Uterus (tissue), 4 donors: ENCODE data around the gene STBD1. TPM values are rescaled to one million over a fixed set of nuclear protein-coding genes. Genes with fewer than 3 reads are reported as not detected.

Experiments
- DNase-seq, 2 donors: peaks; one replicate each; pipeline ENCODE4 v3.0.0-alpha.2; 2019 to 2020
- H3K27ac ChIP-seq, 2 donors: fragments of 200-600 bp; sonication (generic); 1 replicate in 1 of 2; 2 replicates in 1 of 2; pipeline ENCODE4 v1.5.1; 2016 to 2018
- H3K27me3 ChIP-seq, 2 donors: fragments of 200-600 bp; sonication (generic); one replicate each; pipeline ENCODE4 v1.5.1; 2018 to 2019; ENCODE audit warnings: control low read depth in 1 of 2
- H3K36me3 ChIP-seq, 2 donors: fragments of 200-600 bp; sonication (generic); one replicate each; pipeline ENCODE4 v1.5.1; 2019; ENCODE audit warnings: control low read depth in 1 of 2
- H3K4me1 ChIP-seq, 2 donors: fragments of 200-600 bp; sonication (generic); one replicate each; pipeline ENCODE4 v1.5.1; 2018 to 2019; ENCODE audit warnings: control low read depth in 1 of 2
- H3K4me3 ChIP-seq, 2 donors: fragments of 200-600 bp; sonication (generic); 1 replicate in 1 of 2; 2 replicates in 1 of 2; pipeline ENCODE4 v1.5.1; 2018 to 2019; ENCODE audit warnings: mild to moderate bottlenecking in 1 of 2
- H3K9me3 ChIP-seq, 2 donors: fragments of 200-600 bp; sonication (generic); one replicate each; pipeline ENCODE4 v1.5.1; 2019; ENCODE audit warnings: control low read depth in 1 of 2
- POLR2A ChIP-seq, 2 donors: fragments of 450-650 bp; IDR thresholded peaks; one replicate each; pipeline ENCODE4 v1.6.1; 2016; ENCODE audit warnings: antibody characterized with exemption in 2 of 2, mild to moderate bottlenecking in 1 of 2, moderate library complexity in 1 of 2
- intact Hi-C: fragments of 100-400 bp; cut with DNase I; formaldehyde crosslinking; loops from one replicate; pipeline ENCODE4 v1.15.1; 2023; ENCODE audit warnings: low total_unique reads
- total RNA-seq, 4 donors: library from RNA; depleted of rRNA in 3 of 4; stranded (reverse); fragments of >200 nt in 3 of 4; gene quantifications; one replicate each; pipeline versions ENCODE4 v1.1.0 to v1.2.4, GENCODE V29; 2014 to 2023
- TF ChIP-seq, protein P1 (sequence below), 4 experiments: fragments of 200-600 bp in 2 of 4; fragments of 450-650 bp in 2 of 4; sonication (generic) in 2 of 4; IDR thresholded peaks; one replicate each; pipeline ENCODE4 v1.5.1; 2016 to 2019; ENCODE audit warnings: antibody characterized with exemption in 4 of 4, mild to moderate bottlenecking in 2 of 4, moderate library complexity in 1 of 4
- donor health status: DM: yes; HTN: yes; CAD: no.

The STBD1 gene
- total RNA-seq, 4 donors from 2014 or later = 0.59 to 5.5 (median 2.2) TPM

- Histone ChIP-seq H3K36me3 (no peaks in the 10 kb centered on the region), H3K4me3 (no peak overlapping the region), H3K4me1 (no peaks in the 10 kb centered on the region), H3K27ac (no peak overlapping the region), H3K27me3 (no peaks in the 10 kb centered on the region), H3K9me3 (no peaks in the 10 kb centered on the region)
- no peak for DNase-seq
- TF ChIP-seq, protein P1, sequence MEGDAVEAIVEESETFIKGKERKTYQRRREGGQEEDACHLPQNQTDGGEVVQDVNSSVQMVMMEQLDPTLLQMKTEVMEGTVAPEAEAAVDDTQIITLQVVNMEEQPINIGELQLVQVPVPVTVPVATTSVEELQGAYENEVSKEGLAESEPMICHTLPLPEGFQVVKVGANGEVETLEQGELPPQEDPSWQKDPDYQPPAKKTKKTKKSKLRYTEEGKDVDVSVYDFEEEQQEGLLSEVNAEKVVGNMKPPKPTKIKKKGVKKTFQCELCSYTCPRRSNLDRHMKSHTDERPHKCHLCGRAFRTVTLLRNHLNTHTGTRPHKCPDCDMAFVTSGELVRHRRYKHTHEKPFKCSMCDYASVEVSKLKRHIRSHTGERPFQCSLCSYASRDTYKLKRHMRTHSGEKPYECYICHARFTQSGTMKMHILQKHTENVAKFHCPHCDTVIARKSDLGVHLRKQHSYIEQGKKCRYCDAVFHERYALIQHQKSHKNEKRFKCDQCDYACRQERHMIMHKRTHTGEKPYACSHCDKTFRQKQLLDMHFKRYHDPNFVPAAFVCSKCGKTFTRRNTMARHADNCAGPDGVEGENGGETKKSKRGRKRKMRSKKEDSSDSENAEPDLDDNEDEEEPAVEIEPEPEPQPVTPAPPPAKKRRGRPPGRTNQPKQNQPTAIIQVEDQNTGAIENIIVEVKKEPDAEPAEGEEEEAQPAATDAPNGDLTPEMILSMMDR (IDR thresholded peaks at IDR 0.05) = no peak
- TF ChIP-seq POLR2A (IDR thresholded peaks at IDR 0.05) = no peak
- intact Hi-C loops = no loop called here
Observed at GRCh38 chr4:76272582-76272981, 34.0 kb upstream of the STBD1 start.

DNA sequence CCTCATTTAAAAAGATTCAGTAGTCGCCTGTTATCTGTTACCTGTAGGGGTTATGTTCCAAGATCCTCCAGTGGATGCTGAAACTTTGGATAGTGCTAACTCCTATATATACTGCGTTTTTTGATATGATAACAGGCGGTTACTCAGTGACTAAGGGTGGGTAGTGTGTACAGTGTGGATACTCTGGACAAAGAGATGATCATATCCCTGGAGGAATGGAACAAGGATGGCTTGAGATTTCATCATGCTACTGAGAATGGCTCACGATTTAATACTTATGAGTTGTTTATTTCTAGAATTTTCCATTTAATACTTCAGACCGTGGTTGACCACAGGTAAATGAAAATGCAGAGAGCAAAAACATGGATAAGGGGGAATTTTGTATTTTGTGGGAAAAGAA lies 33.5 kb upstream of the STBD1 start:
- Histone ChIP-seq H3K4me1 (no peaks in the 10 kb centered on the region), H3K9me3 (no peaks in the 10 kb centered on the region), H3K36me3 (no peaks in the 10 kb centered on the region), H3K27ac (no peak overlapping the region), H3K4me3 (no peak overlapping the region), H3K27me3 (no peaks in the 10 kb centered on the region)
- DNase-seq = no peak
- intact Hi-C loops = no loop called here
- TF ChIP-seq, protein P1 (IDR thresholded peaks at IDR 0.05) = no peak
- no peak for TF ChIP-seq POLR2A (IDR thresholded peaks at IDR 0.05)

- Histone ChIP-seq H3K4me1 (no peaks in the 10 kb centered on the region), H3K27ac (no peak overlapping the region), H3K36me3 (no peaks in the 10 kb centered on the region), H3K4me3 (no peak overlapping the region), H3K9me3 (no peaks in the 10 kb centered on the region), H3K27me3 (no peaks in the 10 kb centered on the region)
- intact Hi-C loops = no loop called here
- TF ChIP-seq, protein P1 (IDR thresholded peaks at IDR 0.05) = no peak
- no peak for TF ChIP-seq POLR2A (IDR thresholded peaks at IDR 0.05)
- no peak for DNase-seq
Observed at GRCh38 chr4:76275486-76276124, 30.9 kb upstream of the STBD1 start.

GRCh38 chr4:76276813-76277212 lies 29.7 kb upstream of the STBD1 start:
- Histone ChIP-seq H3K4me1 (no peaks in the 10 kb centered on the region), H3K27ac (no peak overlapping the region), H3K27me3 (no peaks in the 10 kb centered on the region), H3K36me3 (no peaks in the 10 kb centered on the region), H3K4me3 (no peak overlapping the region), H3K9me3 (no peaks in the 10 kb centered on the region)
- TF ChIP-seq, protein P1 (IDR thresholded peaks at IDR 0.05) = no peak
- no peak for TF ChIP-seq POLR2A (IDR thresholded peaks at IDR 0.05)
- intact Hi-C loops = no loop called here
- no peak for DNase-seq

- no peaks in the 10 kb centered on the region for H3K9me3 ChIP-seq
- intact Hi-C loops = no loop called here
- no peaks in the 10 kb centered on the region for H3K36me3 ChIP-seq
- no peak for DNase-seq
- H3K27me3 ChIP-seq = no peaks in the 10 kb centered on the region
- no peak overlapping the region for H3K4me3 ChIP-seq
- H3K27ac ChIP-seq = no peak overlapping the region
- TF ChIP-seq, protein P1 (IDR thresholded peaks at IDR 0.05) = no peak
- TF ChIP-seq POLR2A (IDR thresholded peaks at IDR 0.05) = no peak
- H3K4me1 ChIP-seq = no peaks in the 10 kb centered on the region
Observed at GRCh38 chr4:76277667-76278066, 28.9 kb upstream of the STBD1 start.
